ENCODE data around the gene MACO1. TPM values are rescaled to one million over a fixed set of nuclear protein-coding genes. Genes with fewer than 3 reads are reported as not detected.

Gene MACO1
- total and polyA plus RNA-seq, 2 of the 13 experiments (the other 11 are each of a cell fraction or from before 2014, with no cell fraction given) = 9.7 to 17.0 TPM

DNA sequence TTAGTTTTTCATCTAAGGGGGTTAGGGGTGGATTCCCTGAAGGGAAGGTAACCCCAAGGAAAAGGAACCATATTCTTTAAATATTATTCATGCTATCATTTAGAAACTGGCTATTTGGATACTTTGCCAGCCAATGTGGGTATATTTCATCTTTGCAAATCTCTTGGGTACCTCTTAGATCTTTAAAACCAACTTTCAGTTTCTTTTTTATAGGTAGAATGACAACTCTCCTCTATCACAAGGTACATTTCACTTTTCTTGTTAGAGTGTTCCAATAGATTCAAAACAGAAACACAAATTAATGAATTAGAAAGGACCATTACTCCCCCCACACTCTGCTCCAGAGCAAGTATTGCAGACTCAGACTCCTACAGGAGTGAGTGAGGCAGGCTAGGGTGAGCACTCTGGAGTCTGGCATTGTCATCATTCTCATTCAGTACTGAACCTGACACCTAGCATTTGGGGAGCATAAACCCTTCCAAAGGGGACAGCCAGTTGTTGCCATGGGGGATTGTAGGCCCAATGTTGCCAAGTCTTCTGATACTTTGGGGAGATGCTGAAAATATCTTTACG lies 43.0 kb downstream of the MACO1 start:
- FAIRE-seq (no peak), ATAC-seq (no peak), DNase-seq (ENCODE audit: low spot score) (no peak)
- no peak overlapping the region for H2AFZ ChIP-seq (ENCODE audit: low read length)
- H3K4me2 ChIP-seq (ENCODE audit: low read depth, low read length) = no peak overlapping the region
- H4K20me1 ChIP-seq (ENCODE audit: insufficient read depth, low read length) = no peaks in the 10 kb centered on the region
- no peak overlapping the region for H3K27ac ChIP-seq (ENCODE audit: extremely low read length, insufficient read depth, low read length)
- no peak overlapping the region for H3K4me3 ChIP-seq (replicated peaks in 1 of 3; ENCODE audit: insufficient read depth in 1 of 3, low read depth in 2 of 3, low read length in 3 of 3)
- no peak overlapping the region for H3K9ac ChIP-seq (ENCODE audit: insufficient read depth, low read depth, low read length)
- H3K27me3 ChIP-seq (ENCODE audit: control insufficient read depth in 1 of 2, insufficient read depth in 2 of 2, low read length in 2 of 2) = no peaks in the 10 kb centered on the region
- ChIA-PET POLR2A (no interaction called here), CTCF (ENCODE audit: low intra/inter-chr PET ratio, low total read pairs) (no interaction called here)
- no peaks in the 10 kb centered on the region for H3K9me3 ChIP-seq (ENCODE audit: low read length)
- H3K79me2 ChIP-seq (ENCODE audit: insufficient read depth, low read length) = no peaks in the 10 kb centered on the region
- H3K4me1 ChIP-seq (ENCODE audit: insufficient read depth, low read length) = peaks cover 6% of the 10 kb centered on the region; the same call in 1 of the 2 replicates
- no TSS peak for BruUV-seq (replicated peaks)
- in situ Hi-C loops (cut with HindIII; ENCODE audit: extremely low pct_ligation_motif_present, low pct_unique_long_range_greater_than_20kb) = no loop called here
- intact Hi-C loops (cut with micrococcal nuclease; ENCODE audit: unreplicated experiment) = no loop called here
- 0 out of 5 replicates have a peak, but pooled peaks cover 0 to 1% of the 10 kb centered on the region in 2 experiments for H3K36me3 ChIP-seq (replicated peaks in 1 of 2; ENCODE audit: control insufficient read depth in 1 of 2, insufficient read depth in 2 of 2, low read length in 2 of 2)
- 100% methylated on average over 1 of the region's 1 CpG for WGBS (ENCODE audit: low lambda C conversion rate)
- TF ChIP-seq HHEX (CRISPR knock-in tag; IDR thresholded peaks at IDR 0.05) (no peak), ZNF720 (CRISPR knock-in tag; IDR thresholded peaks at IDR 0.05) (no peak), ZNF605 (CRISPR knock-in tag; IDR thresholded peaks at IDR 0.05) (no peak), ZNF274 (CRISPR knock-in tag; IDR thresholded peaks at IDR 0.05) (no peak), HMG20A (CRISPR knock-in tag; IDR thresholded peaks at IDR 0.05; ENCODE audit: borderline replicate concordance) (no peak), ISL2 (CRISPR knock-in tag; IDR thresholded peaks at IDR 0.05) (no peak), MYC (CRISPR knock-in tag; IDR thresholded peaks at IDR 0.05; ENCODE audit: borderline replicate concordance) (no peak), XBP1 (CRISPR knock-in tag; IDR thresholded peaks at IDR 0.05) (no peak), REST (IDR thresholded peaks at IDR 0.05; ENCODE audit: borderline replicate concordance in 1 of 2, low read depth in 1 of 2, low read length in 2 of 2) (no peak), KLF12 (CRISPR knock-in tag; IDR thresholded peaks at IDR 0.05; ENCODE audit: borderline replicate concordance) (no peak), SMAD9 (CRISPR knock-in tag; IDR thresholded peaks at IDR 0.05) (no peak), STAG1 (CRISPR knock-in tag; IDR thresholded peaks at IDR 0.05) (no peak)
- TF ChIP-seq, protein P1, sequence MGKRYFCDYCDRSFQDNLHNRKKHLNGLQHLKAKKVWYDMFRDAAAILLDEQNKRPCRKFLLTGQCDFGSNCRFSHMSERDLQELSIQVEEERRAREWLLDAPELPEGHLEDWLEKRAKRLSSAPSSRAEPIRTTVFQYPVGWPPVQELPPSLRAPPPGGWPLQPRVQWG (CRISPR knock-in tag; IDR thresholded peaks at IDR 0.05; ENCODE audit: borderline replicate concordance, low read depth) = no peak

Data from HepG2 (cell line).